Left renal cortex interstitium (tissue), 4 donors: Measurements from ENCODE around the gene HINFP. TPM values are rescaled to one million over a fixed set of nuclear protein-coding genes. Genes with fewer than 3 reads are reported as not detected.
"Not testable (repeated sequence)": the region's sequence is repeated elsewhere in the genome, so short reads cannot be mapped to it uniquely, and the experiment has no call there.

Experiments used
- DNase-seq, 4 donors: peaks; one replicate each; pipeline ENCODE4 v3.0.0-alpha.2; 2013; ENCODE audit warnings: low read depth in 4 of 4, low spot score in 2 of 4, missing footprints in 1 of 4
- polyA plus RNA-seq, 4 donors: library from polyadenylated mRNA; unstranded; fragments of 120-200 nt; gene quantifications; one replicate each; pipeline ENCODE4 v1.2.1, GENCODE V29; 2013; ENCODE audit not compliant: insufficient read length in 4 of 4

Gene HINFP
- polyA plus RNA-seq, 4 donors: 23.5 to 48.6 (median 38.0) TPM

GRCh38 chr11:119116235-119116594 lies 5.2 kb upstream of the HINFP start:
- DNase-seq: no peak

GRCh38 chr11:119116601-119117000 lies 4.8 kb upstream of the HINFP start:
- DNase-seq: no peak

- DNase-seq: no peak
Measured at GRCh38 chr11:119117004-119117706, 4.2 kb upstream of the HINFP start.

- DNase-seq: no peak
Measured at GRCh38 chr11:119118227-119118626, 3.2 kb upstream of the HINFP start.

- no peak for DNase-seq
Measured at GRCh38 chr11:119118946-119119345, 2.4 kb upstream of the HINFP start.

- DNase-seq: peak in 2 of 4 donors; percentile 51 to 65
Measured at GRCh38 chr11:119120639-119121007, 757 bp upstream of the HINFP start.

- no peak for DNase-seq
Measured at GRCh38 chr11:119121811-119122124, 388 bp downstream of the HINFP start.

- no peak for DNase-seq
Measured at GRCh38 chr11:119125821-119126220, 4.4 kb downstream of the HINFP start.

GRCh38 chr11:119126675-119127268 lies 5.4 kb downstream of the HINFP start:
- DNase-seq: no peak

GRCh38 chr11:119130662-119131061 lies 9.3 kb downstream of the HINFP start:
- no peak for DNase-seq

- no peak for DNase-seq
Measured at GRCh38 chr11:119134389-119134978, 13.1 kb downstream of the HINFP start.

- DNase-seq: not testable (repeated sequence)
Measured at GRCh38 chr11:119139276-119139675, 17.9 kb downstream of the HINFP start.

GRCh38 chr11:119144825-119145486 lies 23.6 kb downstream of the HINFP start:
- DNase-seq: peak in 1 of 4 donors; percentile 39

- no peak for DNase-seq
Measured at GRCh38 chr11:119145551-119145950, 24.2 kb downstream of the HINFP start.

- DNase-seq: no peak
Measured at GRCh38 chr11:119147604-119148333, 26.4 kb downstream of the HINFP start.

- DNase-seq: no peak
Measured at GRCh38 chr11:119148720-119149017, 27.3 kb downstream of the HINFP start.

- no peak for DNase-seq
Measured at GRCh38 chr11:119149018-119149785, 27.8 kb downstream of the HINFP start, which contains the start of gene ABCG4. Gene ABCG4 (plus strand): TSS chr11:119149052. CDS start chr11:119149966, 914 bp downstream.

- no peak for DNase-seq
Measured at GRCh38 chr11:119149786-119150275, 28.5 kb downstream of the HINFP start.

- DNase-seq: no peak
Measured at GRCh38 chr11:119152043-119152442, 30.7 kb downstream of the HINFP start.

- DNase-seq: no peak
Measured at GRCh38 chr11:119152604-119153003, 31.2 kb downstream of the HINFP start.
